Measurements from ENCODE around the gene ELMOD3. TPM values are rescaled to one million over a fixed set of nuclear protein-coding genes. Genes with fewer than 3 reads are reported as not detected.
"Not testable (repeated sequence)": the region's sequence is repeated elsewhere in the genome, so short reads cannot be mapped to it uniquely, and the experiment has no call there.

ELMOD3 gene
- total RNA-seq, 1 experiment from 2014 or later, result 10.3 TPM

GRCh38 chr2:85380048-85380447, 25.5 kb downstream of the ELMOD3 start:
- ChIA-PET POLR2A (no interaction called here), CTCF (no interaction called here)
- H3K4me3 ChIP-seq (ENCODE audit: low read depth, low read length), result no peak overlapping the region
- Mint-ChIP-seq H3K27me3 (ENCODE audit: insufficient read depth, unreplicated experiment) (no peaks in the 10 kb centered on the region), H3K4me1 (ENCODE audit: low read depth, unreplicated experiment) (no peaks in the 10 kb centered on the region), H3K27ac (ENCODE audit: unreplicated experiment) (no peak overlapping the region), H3K4me3 (ENCODE audit: unreplicated experiment) (no peak overlapping the region), H3K36me3 (ENCODE audit: insufficient read depth, unreplicated experiment) (no peaks in the 10 kb centered on the region), H3K9me3 (ENCODE audit: unreplicated experiment) (no peaks in the 10 kb centered on the region)
- intact Hi-C loops (cut with micrococcal nuclease; ENCODE audit: unreplicated experiment), result no loop called here
- no peaks in the 10 kb centered on the region for H3K9me3 ChIP-seq
- no peaks in the 10 kb centered on the region for H3K27me3 ChIP-seq (replicated peaks; ENCODE audit: control insufficient read depth, insufficient read depth, low read length)
- H3K36me3 ChIP-seq (ENCODE audit: control insufficient read depth, insufficient read depth, low read length), result no peaks in the 10 kb centered on the region
- TF ChIP-seq CTCF (IDR thresholded peaks at IDR 0.05; ENCODE audit: insufficient read depth in 1 of 2, low read depth in 1 of 2, low read length in 1 of 2, severe bottlenecking in 1 of 2, unreplicated experiment in 1 of 2), result no peak
- no TSS peak for BruUV-seq (replicated peaks)
- H3K4me1 ChIP-seq, result no peaks in the 10 kb centered on the region
- no peak for DNase-seq

- H3K4me1 ChIP-seq; H3K4me3 Mint-ChIP-seq (ENCODE audit: unreplicated experiment); H3K36me3 Mint-ChIP-seq (ENCODE audit: insufficient read depth, unreplicated experiment); intact Hi-C loops (cut with micrococcal nuclease; ENCODE audit: unreplicated experiment); H3K4me3 ChIP-seq (ENCODE audit: low read depth, low read length); H3K9me3 Mint-ChIP-seq (ENCODE audit: unreplicated experiment); H3K27ac Mint-ChIP-seq (ENCODE audit: unreplicated experiment); BruUV-seq (replicated peaks); H3K27me3 ChIP-seq (replicated peaks; ENCODE audit: control insufficient read depth, insufficient read depth, low read length); H3K27me3 Mint-ChIP-seq (ENCODE audit: insufficient read depth, unreplicated experiment); DNase-seq; H3K36me3 ChIP-seq (ENCODE audit: control insufficient read depth, insufficient read depth, low read length); H3K4me1 Mint-ChIP-seq (ENCODE audit: low read depth, unreplicated experiment); H3K9me3 ChIP-seq: not testable (repeated sequence)
- ChIA-PET CTCF (interaction anchor here (0.7 kb wide), 2 partner anchors 38 to 86 kb away, joined by 5 to 7 read pairs; no protein-coding TSS in a partner anchor), POLR2A (interaction anchor here (0.6 kb wide), 1 partner anchor 173 kb away, joined by 3 read pairs; no protein-coding TSS in a partner anchor)
Measured at GRCh38 chr2:85383151-85383550, 28.6 kb downstream of the ELMOD3 start.

GRCh38 chr2:85383850-85384249, 29.3 kb downstream of the ELMOD3 start:
- CTCF ChIA-PET, result no interaction called here
- H3K9me3 Mint-ChIP-seq (ENCODE audit: unreplicated experiment), result no peaks in the 10 kb centered on the region
- intact Hi-C loops (cut with micrococcal nuclease; ENCODE audit: unreplicated experiment), result no loop called here
- no peak overlapping the region for H3K4me3 Mint-ChIP-seq (ENCODE audit: unreplicated experiment)
- no peak overlapping the region for H3K27ac Mint-ChIP-seq (ENCODE audit: unreplicated experiment)
- no TSS peak for BruUV-seq (replicated peaks)
- POLR2A ChIA-PET, result no interaction called here
- peaks cover 8% of the 10 kb centered on the region for H3K36me3 Mint-ChIP-seq (ENCODE audit: insufficient read depth, unreplicated experiment)
- Histone ChIP-seq H3K36me3 (ENCODE audit: control insufficient read depth, insufficient read depth, low read length) (no peaks in the 10 kb centered on the region), H3K4me3 (ENCODE audit: low read depth, low read length) (no peak overlapping the region), H3K4me1 (no peaks in the 10 kb centered on the region), H3K9me3 (no peaks in the 10 kb centered on the region), H3K27me3 (replicated peaks; ENCODE audit: control insufficient read depth, insufficient read depth, low read length) (no peaks in the 10 kb centered on the region)
- H3K4me1 Mint-ChIP-seq (ENCODE audit: low read depth, unreplicated experiment), result no peaks in the 10 kb centered on the region
- TF ChIP-seq CTCF (IDR thresholded peaks at IDR 0.05; ENCODE audit: insufficient read depth in 1 of 2, low read depth in 1 of 2, low read length in 1 of 2, severe bottlenecking in 1 of 2, unreplicated experiment in 1 of 2), result no peak
- H3K27me3 Mint-ChIP-seq (ENCODE audit: insufficient read depth, unreplicated experiment), result no peaks in the 10 kb centered on the region
- DNase-seq, result no peak

- no TSS peak for BruUV-seq (replicated peaks)
- TF ChIP-seq CTCF (IDR thresholded peaks at IDR 0.05; ENCODE audit: insufficient read depth in 1 of 2, low read depth in 1 of 2, low read length in 1 of 2, severe bottlenecking in 1 of 2, unreplicated experiment in 1 of 2), result no peak
- no peaks in the 10 kb centered on the region for H3K27me3 ChIP-seq (replicated peaks; ENCODE audit: control insufficient read depth, insufficient read depth, low read length)
- no peak overlapping the region for H3K27ac Mint-ChIP-seq (ENCODE audit: unreplicated experiment)
- H3K4me1 Mint-ChIP-seq (ENCODE audit: low read depth, unreplicated experiment), result no peaks in the 10 kb centered on the region
- no peaks in the 10 kb centered on the region for H3K4me1 ChIP-seq
- ChIA-PET CTCF (no interaction called here), POLR2A (no interaction called here)
- H3K9me3 ChIP-seq, result no peaks in the 10 kb centered on the region
- peaks cover 8% of the 10 kb centered on the region for H3K36me3 Mint-ChIP-seq (ENCODE audit: insufficient read depth, unreplicated experiment)
- no peaks in the 10 kb centered on the region for H3K36me3 ChIP-seq (ENCODE audit: control insufficient read depth, insufficient read depth, low read length)
- no peak for DNase-seq
- intact Hi-C loops (cut with micrococcal nuclease; ENCODE audit: unreplicated experiment), result no loop called here
- H3K27me3 Mint-ChIP-seq (ENCODE audit: insufficient read depth, unreplicated experiment), result no peaks in the 10 kb centered on the region
- no peaks in the 10 kb centered on the region for H3K9me3 Mint-ChIP-seq (ENCODE audit: unreplicated experiment)
- no peak overlapping the region for H3K4me3 Mint-ChIP-seq (ENCODE audit: unreplicated experiment)
- H3K4me3 ChIP-seq (ENCODE audit: low read depth, low read length), result no peak overlapping the region
Measured at GRCh38 chr2:85385746-85386145, 31.2 kb downstream of the ELMOD3 start.

Measured in Caco-2 (cell line).